Endothelial cell of umbilical vein (primary cell): ENCODE measurements around the gene CCDC47. TPM values are rescaled to one million over a fixed set of nuclear protein-coding genes. Genes with fewer than 3 reads are reported as not detected.

Experiments used
- BruUV-seq: library from RNA; stranded (reverse); fragments of 400-500 nt; replicated peaks from 2 replicates; lab custom pipeline; 2021; lab: Mats Ljungman, UMichigan
- CTCF ChIA-PET: fragments of 300-600, 350-600 bp; sonication (Branson Sonifier 250); formaldehyde crosslinking; loops from one replicate; lab custom pipeline; 2021; ENCODE audit warnings: antibody characterized with exemption, inconsistent platforms; lab: Charles Lee
- POLR2A ChIA-PET: fragments of 300-600, 350-600 bp; sonication (Branson Sonifier 250); formaldehyde crosslinking; loops from one replicate; lab custom pipeline; 2021; ENCODE audit warnings: antibody characterized with exemption, inconsistent platforms; lab: Charles Lee
- DNase-seq: peaks from one replicate; pipeline ENCODE4 v3.0.0-alpha.2; 2011; ENCODE audit warnings: low read depth, low spot score
- FAIRE-seq: peaks from 2 replicates; lab custom pipeline; 2011; peaks lifted over from hg19 to GRCh38; lab: Jason Lieb, UNC
- H2AFZ ChIP-seq: 2 replicates; pipeline ENCODE4 v1.6.0; 2012; ENCODE audit warnings: low read depth, low read length, control low read depth, inconsistent platforms
- H3K27ac ChIP-seq: 2 replicates; pipeline ENCODE4 v1.5.1; 2011; ENCODE audit warnings: low read depth, mild to moderate bottlenecking, control low read depth, low read length, moderate library complexity; ENCODE audit not compliant: insufficient read depth
- H3K27me3 ChIP-seq, 2 experiments: 2 replicates each; pipeline versions ENCODE4 v1.6.0 to v1.6.1; 2011; ENCODE audit warnings: low read length in 2 of 2, mixed read lengths in 1 of 2; ENCODE audit not compliant: control insufficient read depth in 2 of 2, insufficient read depth in 2 of 2
- H3K36me3 ChIP-seq, 2 experiments: 2 replicates in 1 of 2; 3 replicates in 1 of 2; pipeline ENCODE4 v1.5.1; 2011; ENCODE audit warnings: low read length in 2 of 2, mild to moderate bottlenecking in 1 of 2, moderate library complexity in 1 of 2; ENCODE audit not compliant: control insufficient read depth in 2 of 2, insufficient read depth in 2 of 2; ENCODE audit errors: extremely low read depth in 1 of 2
- H3K4me1 ChIP-seq: 3 replicates; pipeline ENCODE4 v1.5.1; 2011; ENCODE audit warnings: mild to moderate bottlenecking, low read length; ENCODE audit not compliant: control insufficient read depth, insufficient read depth; ENCODE audit errors: extremely low read depth
- H3K4me2 ChIP-seq: 2 replicates; pipeline ENCODE4 v1.6.1; 2011; ENCODE audit warnings: low read length, control low read depth, mixed read lengths; ENCODE audit not compliant: insufficient read depth
- H3K4me3 ChIP-seq, 3 experiments: fragments of 200-600 bp in 1 of 3; sonication (generic), shearing (Covaris generic) in 1 of 3; replicated peaks in 1 of 3; 2 replicates each; pipeline ENCODE4 v1.5.1; 2011 to 2016; ENCODE audit warnings: control low read depth in 3 of 3, low read length in 3 of 3, mild to moderate bottlenecking in 2 of 3, inconsistent platforms in 1 of 3, low read depth in 1 of 3, moderate library complexity in 1 of 3; ENCODE audit not compliant: insufficient read depth in 1 of 3
- H3K79me2 ChIP-seq: 2 replicates; pipeline ENCODE4 v1.6.0; 2012; ENCODE audit warnings: low read length, inconsistent platforms; ENCODE audit not compliant: control insufficient read depth, insufficient read depth
- H3K9ac ChIP-seq: replicated peaks from 2 replicates; pipeline ENCODE3; 2011; ENCODE audit warnings: low read length, control low read depth; ENCODE audit not compliant: insufficient read depth; ENCODE audit errors: extremely low read depth
- H3K9me1 ChIP-seq: replicated peaks from 3 replicates; pipeline ENCODE4 v1.6.0; 2011; ENCODE audit warnings: mild to moderate bottlenecking, low read length; ENCODE audit not compliant: control insufficient read depth, insufficient read depth; ENCODE audit errors: extremely low read depth
- H3K9me3 ChIP-seq: replicated peaks from 2 replicates; pipeline ENCODE4 v1.5.1; 2012; ENCODE audit warnings: low read length, inconsistent platforms; ENCODE audit not compliant: control insufficient read depth, insufficient read depth
- H4K20me1 ChIP-seq: replicated peaks from 2 replicates; pipeline ENCODE3; 2011; ENCODE audit warnings: mild to moderate bottlenecking, low read length; ENCODE audit not compliant: control insufficient read depth, insufficient read depth; ENCODE audit errors: extremely low read depth
- CTCF ChIP-seq, 2 donors: IDR thresholded peaks; 1 replicate in 1 of 2; 2 replicates in 1 of 2; pipeline ENCODE4 v1.5.1; 2011; ENCODE audit warnings: low read length in 2 of 2, mild to moderate bottlenecking in 2 of 2, moderate library complexity in 2 of 2, control low read depth in 1 of 2, inconsistent platforms in 1 of 2, low read depth in 1 of 2; ENCODE audit not compliant: insufficient read depth in 1 of 2; ENCODE audit errors: extremely low read depth in 1 of 2
- EZH2 ChIP-seq: IDR thresholded peaks from 2 replicates; pipeline ENCODE4 v1.6.1; 2012; ENCODE audit warnings: borderline replicate concordance, low read depth, mild to moderate bottlenecking, moderate library complexity, low read length, inconsistent platforms; ENCODE audit not compliant: severe bottlenecking
- FOS ChIP-seq: IDR thresholded peaks from 2 replicates; pipeline ENCODE4 v1.6.1; 2011; ENCODE audit warnings: mild to moderate bottlenecking, low read length, moderate library complexity, borderline replicate concordance; ENCODE audit not compliant: insufficient read depth
- GATA2 ChIP-seq: IDR thresholded peaks from 2 replicates; pipeline ENCODE4 v1.7.0; 2011; ENCODE audit warnings: low read depth, mild to moderate bottlenecking, moderate library complexity, mixed read lengths, low read length; ENCODE audit not compliant: insufficient read length, insufficient read depth
- JUN ChIP-seq: IDR thresholded peaks from 2 replicates; pipeline ENCODE4 v1.6.1; 2011; ENCODE audit warnings: borderline replicate concordance, low read depth; ENCODE audit not compliant: insufficient read length, insufficient read depth
- MYC ChIP-seq: IDR thresholded peaks from one replicate; pipeline ENCODE4 v1.6.1; 2011; ENCODE audit warnings: mild to moderate bottlenecking, low read depth, low read length
- POLR2A ChIP-seq: IDR thresholded peaks from 2 replicates; pipeline ENCODE4 v1.6.1; 2012; ENCODE audit warnings: low read depth, mild to moderate bottlenecking, control low read depth, low read length
- POLR2AphosphoS5 ChIP-seq: IDR thresholded peaks from 2 replicates; pipeline ENCODE4 v1.6.1; 2012; ENCODE audit warnings: low read depth, mild to moderate bottlenecking, control low read depth, low read length, moderate library complexity; ENCODE audit not compliant: insufficient read depth
- dilution Hi-C: fragments of 300-500 bp; cut with MboI; formaldehyde crosslinking; loops from one replicate; pipeline ENCODE4 v1.15.0; 2019; ENCODE audit warnings: low sequenced_read_pairs; ENCODE audit not compliant: extremely low pct_ligation_motif_present
- intact Hi-C: fragments of 100-400 bp; cut with micrococcal nuclease; formaldehyde crosslinking; loops from one replicate; pipeline ENCODE4 v1.10.0; 2022
- polyA plus RNA-seq, 4 experiments: library from polyadenylated mRNA; depleted of rRNA in 3 of 4; stranded (reverse) in 3 of 4; unstranded in 1 of 4; fragments of >200 nt; gene quantifications; 2 replicates each; pipeline versions ENCODE4 v1.2.1 to v1.2.3, GENCODE V29; 2011 to 2012; ENCODE audit warnings: missing spikeins in 1 of 4
- total RNA-seq: library from RNA; stranded (reverse); gene quantifications from 2 replicates; pipeline ENCODE4 v1.2.3, GENCODE V29; 2021
- TF ChIP-seq, protein P1 (sequence below): IDR thresholded peaks from 2 replicates; pipeline ENCODE4 v1.6.1; 2011; ENCODE audit not compliant: insufficient read depth, insufficient read length

CCDC47 gene
- total and polyA plus RNA-seq, 2 donors (not counting 3 experiments of a cell fraction or from before 2014, with no cell fraction given), result 21.7 to 76.5 TPM

- H3K79me2 ChIP-seq, result peaks cover 95% of the 10 kb centered on the region
- intact Hi-C loops, result no loop called here
- BruUV-seq, result no TSS peak
- TF ChIP-seq EZH2 (no peak), CTCF (IDR thresholded peaks at IDR 0.05; ENCODE audit: extremely low read depth in 1 of 2, insufficient read depth in 1 of 2, low read depth in 1 of 2, low read length in 2 of 2) (no peak), MYC (no peak), POLR2A (no peak), FOS (no peak), GATA2 (no peak), POLR2AphosphoS5 (no peak), JUN (no peak)
- TF ChIP-seq, protein P1, sequence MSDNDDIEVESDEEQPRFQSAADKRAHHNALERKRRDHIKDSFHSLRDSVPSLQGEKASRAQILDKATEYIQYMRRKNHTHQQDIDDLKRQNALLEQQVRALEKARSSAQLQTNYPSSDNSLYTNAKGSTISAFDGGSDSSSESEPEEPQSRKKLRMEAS, result no peak
- no peak overlapping the region for H3K9ac ChIP-seq
- no peaks in the 10 kb centered on the region for H3K9me1 ChIP-seq
- H3K4me1 ChIP-seq, result peaks cover 13% of the 10 kb centered on the region
- H3K4me3 ChIP-seq, result no peak overlapping the region
- CTCF ChIA-PET, result no interaction called here
- no peaks in the 10 kb centered on the region for H3K27me3 ChIP-seq
- H4K20me1 ChIP-seq, result peaks cover 10% of the 10 kb centered on the region
- peak overlapping the region; percentile 25 for H3K4me2 ChIP-seq
- no peaks in the 10 kb centered on the region for H3K9me3 ChIP-seq
- H2AFZ ChIP-seq, result no peak overlapping the region
- no peak for FAIRE-seq
- H3K36me3 ChIP-seq, result peaks cover 0 to 6% of the 10 kb centered on the region in 2 experiments
- H3K27ac ChIP-seq, result no peak overlapping the region
- POLR2A ChIA-PET, result no interaction called here
- DNase-seq, result no peak
- dilution Hi-C loops, result no loop called here
Measured at GRCh38 chr17:63780928-63781327, 7.5 kb upstream of the CCDC47 start.
